ENCODE results near the gene STK4. TPM values are rescaled to one million over a fixed set of nuclear protein-coding genes. Genes with fewer than 3 reads are reported as not detected.

Gene STK4
- total RNA-seq, 5 donors from 2014 or later (not counting 1 experiment from before 2014, with no cell fraction given) = 244 to 315 (median 271) TPM

GRCh38 chr20:45069261-45069660, 102.9 kb downstream of the STK4 start:
- ChIA-PET POLR2A (no interaction called here), CTCF (interaction anchor here in 1 of 2 donors (1.2 kb wide), 1 partner anchor 26 kb away, joined by 6 read pairs; no protein-coding TSS in a partner anchor)
- WGBS (ENCODE audit: insufficient coverage) = no CpG with 5 or more reads among the region's 1 CpG
- Mint-ChIP-seq H3K4me3 (no peak overlapping the region), H3K9me3 (no peaks in the 10 kb centered on the region), H3K36me3 (peaks cover 65% of the 10 kb centered on the region), H3K4me1 (peaks cover 69 to 77% (median 75%) of the 10 kb centered on the region in 3 donors), H3K27me3 (no peaks in the 10 kb centered on the region), H3K27ac (peak overlapping the region; percentile 23 to 43)
- Histone ChIP-seq H3K4me3 (ENCODE audit: control insufficient read depth in 1 of 2, extremely low read depth in 1 of 2, low read length in 1 of 2) (no peak overlapping the region), H3K27me3 (replicated peaks in 1 of 2; ENCODE audit: control insufficient read depth in 2 of 2, extremely low read depth in 1 of 2, insufficient read depth in 2 of 2, low read length in 1 of 2) (no peaks in the 10 kb centered on the region), H3K36me3 (ENCODE audit: control insufficient read depth in 2 of 2, extremely low read depth in 1 of 2, insufficient read depth in 1 of 2, low read length in 1 of 2) (peaks cover 0 to 70% of the 10 kb centered on the region in 2 donors), H3K27ac (ENCODE audit: low read length) (no peak overlapping the region), H3K9me3 (no peaks in the 10 kb centered on the region), H3K4me1 (ENCODE audit: control insufficient read depth in 1 of 2, extremely low read depth in 1 of 2, insufficient read depth in 2 of 2, low read length in 2 of 2) (peaks cover under 1 to 6% of the 10 kb centered on the region in 2 experiments)
- ATAC-seq (replicated peaks in 1 of 4) (no peak), DNase-seq (no peak)

- 100% methylated on average over 3 of the region's 6 CpGs for WGBS (ENCODE audit: insufficient coverage)
- CTCF ChIA-PET = interaction anchor here (0.5 to 1.8 kb wide), 8 partner anchors 15 to 724 kb away, joined by 3 to 7 read pairs (median 4); no protein-coding TSS in a partner anchor
- H3K9me3 Mint-ChIP-seq = no peaks in the 10 kb centered on the region
- Histone ChIP-seq H3K27ac (ENCODE audit: low read length) (no peak overlapping the region), H3K27me3 (replicated peaks in 1 of 2; ENCODE audit: control insufficient read depth in 2 of 2, extremely low read depth in 1 of 2, insufficient read depth in 2 of 2, low read length in 1 of 2) (no peaks in the 10 kb centered on the region), H3K4me1 (ENCODE audit: control insufficient read depth in 1 of 2, extremely low read depth in 1 of 2, insufficient read depth in 2 of 2, low read length in 2 of 2) (peaks cover 0 to 6% of the 10 kb centered on the region in 2 experiments), H3K9me3 (no peaks in the 10 kb centered on the region), H3K4me3 (ENCODE audit: control insufficient read depth in 1 of 2, extremely low read depth in 1 of 2, low read length in 1 of 2) (no peak overlapping the region), H3K36me3 (ENCODE audit: control insufficient read depth in 2 of 2, extremely low read depth in 1 of 2, insufficient read depth in 1 of 2, low read length in 1 of 2) (peaks cover 0 to 84% of the 10 kb centered on the region in 2 donors)
- H3K4me3 Mint-ChIP-seq = no peak overlapping the region
- POLR2A ChIA-PET = interaction anchor here (0.7 to 1.4 kb wide), 2 partner anchors 21 to 162 kb away, joined by 3 read pairs; no protein-coding TSS in a partner anchor
- no peaks in the 10 kb centered on the region for H3K27me3 Mint-ChIP-seq
- DNase-seq (no peak), ATAC-seq (replicated peaks in 1 of 4) (no peak)
- peaks cover 59 to 61% (median 61%) of the 10 kb centered on the region in 3 donors for H3K4me1 Mint-ChIP-seq
- peaks cover 69% of the 10 kb centered on the region for H3K36me3 Mint-ChIP-seq
- H3K27ac Mint-ChIP-seq = peak overlapping the region in 1 of 2 donors; percentile 29
These were observed 104.8 kb downstream of the STK4 start for GRCh38 chr20:45070932-45071632.

- Histone ChIP-seq H3K9me3 (no peaks in the 10 kb centered on the region), H3K27me3 (replicated peaks in 1 of 2; ENCODE audit: control insufficient read depth in 2 of 2, extremely low read depth in 1 of 2, insufficient read depth in 2 of 2, low read length in 1 of 2) (no peaks in the 10 kb centered on the region), H3K4me1 (ENCODE audit: control insufficient read depth in 1 of 2, extremely low read depth in 1 of 2, insufficient read depth in 2 of 2, low read length in 2 of 2) (peaks cover 0 to 6% of the 10 kb centered on the region in 2 experiments), H3K4me3 (ENCODE audit: control insufficient read depth in 1 of 2, extremely low read depth in 1 of 2, low read length in 1 of 2) (no peak overlapping the region), H3K27ac (ENCODE audit: low read length) (no peak overlapping the region), H3K36me3 (ENCODE audit: control insufficient read depth in 2 of 2, extremely low read depth in 1 of 2, insufficient read depth in 1 of 2, low read length in 1 of 2) (peaks cover 0 to 84% of the 10 kb centered on the region in 2 donors)
- Mint-ChIP-seq H3K36me3 (peaks cover 71% of the 10 kb centered on the region), H3K9me3 (no peaks in the 10 kb centered on the region), H3K4me3 (no peak overlapping the region), H3K4me1 (peaks cover 50 to 53% (median 52%) of the 10 kb centered on the region in 3 donors), H3K27ac (peak overlapping the region in 1 of 2 donors; percentile 74), H3K27me3 (no peaks in the 10 kb centered on the region)
- POLR2A ChIA-PET = interaction anchor here in 1 of 2 donors (1.4 kb wide), 1 partner anchor 22 kb away, joined by 3 read pairs; no protein-coding TSS in a partner anchor
- WGBS (ENCODE audit: insufficient coverage) = no CpG with 5 or more reads among the region's 1 CpG
- CTCF ChIA-PET = interaction anchor here in 1 of 2 donors (0.6 to 1.8 kb wide), 2 partner anchors 28 to 687 kb away, joined by 6 to 7 read pairs; no protein-coding TSS in a partner anchor
- no peak for DNase-seq
- no peak for ATAC-seq (replicated peaks in 1 of 4)
These were observed 105.8 kb downstream of the STK4 start for GRCh38 chr20:45072066-45072465.

- Mint-ChIP-seq H3K27ac (peak overlapping the region; percentile 59 to 76), H3K4me3 (no peak overlapping the region), H3K9me3 (no peaks in the 10 kb centered on the region), H3K27me3 (no peaks in the 10 kb centered on the region), H3K36me3 (peaks cover 68% of the 10 kb centered on the region), H3K4me1 (peaks cover 41 to 42% (median 41%) of the 10 kb centered on the region in 3 donors)
- Histone ChIP-seq H3K36me3 (ENCODE audit: control insufficient read depth in 2 of 2, extremely low read depth in 1 of 2, insufficient read depth in 1 of 2, low read length in 1 of 2) (peaks cover 0 to 82% of the 10 kb centered on the region in 2 donors), H3K27ac (ENCODE audit: low read length) (no peak overlapping the region), H3K4me3 (ENCODE audit: control insufficient read depth in 1 of 2, extremely low read depth in 1 of 2, low read length in 1 of 2) (no peak overlapping the region), H3K4me1 (ENCODE audit: control insufficient read depth in 1 of 2, extremely low read depth in 1 of 2, insufficient read depth in 2 of 2, low read length in 2 of 2) (peaks cover 0 to 5% of the 10 kb centered on the region in 2 experiments), H3K27me3 (replicated peaks in 1 of 2; ENCODE audit: control insufficient read depth in 2 of 2, extremely low read depth in 1 of 2, insufficient read depth in 2 of 2, low read length in 1 of 2) (no peaks in the 10 kb centered on the region), H3K9me3 (no peaks in the 10 kb centered on the region)
- ATAC-seq (replicated peaks in 1 of 4) = no peak
- 28% methylated on average over 2 of the region's 3 CpGs for WGBS (ENCODE audit: insufficient coverage)
- ChIA-PET CTCF (no interaction called here), POLR2A (no interaction called here)
- no peak for DNase-seq
These were observed 106.9 kb downstream of the STK4 start for GRCh38 chr20:45073221-45073620.

- peaks cover 84% of the 10 kb centered on the region for H3K36me3 Mint-ChIP-seq
- H3K27ac Mint-ChIP-seq = peak overlapping the region in 1 of 2 donors; percentile 5
- H3K27me3 Mint-ChIP-seq = no peaks in the 10 kb centered on the region
- Histone ChIP-seq H3K27ac (ENCODE audit: low read length) (no peak overlapping the region), H3K27me3 (replicated peaks in 1 of 2; ENCODE audit: control insufficient read depth in 2 of 2, extremely low read depth in 1 of 2, insufficient read depth in 2 of 2, low read length in 1 of 2) (no peaks in the 10 kb centered on the region), H3K4me3 (ENCODE audit: control insufficient read depth in 1 of 2, extremely low read depth in 1 of 2, low read length in 1 of 2) (no peak overlapping the region), H3K36me3 (ENCODE audit: control insufficient read depth in 2 of 2, extremely low read depth in 1 of 2, insufficient read depth in 1 of 2, low read length in 1 of 2) (peaks cover 5 to 95% of the 10 kb centered on the region in 2 donors), H3K4me1 (ENCODE audit: control insufficient read depth in 1 of 2, extremely low read depth in 1 of 2, insufficient read depth in 2 of 2, low read length in 2 of 2) (peaks cover 0 to 4% of the 10 kb centered on the region in 2 experiments), H3K9me3 (peaks cover 2% of the 10 kb centered on the region)
- H3K4me3 Mint-ChIP-seq = no peak overlapping the region
- WGBS (ENCODE audit: insufficient coverage) = 86% methylated on average over 1 of the region's 3 CpGs
- peaks cover 8 to 11% (median 8%) of the 10 kb centered on the region in 3 donors for H3K4me1 Mint-ChIP-seq
- ChIA-PET CTCF (no interaction called here), POLR2A (no interaction called here)
- peaks cover 5 to 14% (median 10%) of the 10 kb centered on the region in 3 donors for H3K9me3 Mint-ChIP-seq
- no peak for DNase-seq
- no peak for ATAC-seq (replicated peaks in 1 of 4)
These were observed 111.2 kb downstream of the STK4 start for GRCh38 chr20:45077559-45077958.

GRCh38 chr20:45080867-45081624, 114.7 kb downstream of the STK4 start:
- DNase-seq (peak in 1 of 35 experiments; percentile 16), ATAC-seq (replicated peaks in 1 of 4) (no peak)
- Histone ChIP-seq H3K27ac (ENCODE audit: low read length) (no peak overlapping the region), H3K9me3 (peaks cover 2% of the 10 kb centered on the region), H3K36me3 (ENCODE audit: control insufficient read depth in 2 of 2, extremely low read depth in 1 of 2, insufficient read depth in 1 of 2, low read length in 1 of 2) (peaks cover 5 to 76% of the 10 kb centered on the region in 2 donors), H3K4me3 (ENCODE audit: control insufficient read depth in 1 of 2, extremely low read depth in 1 of 2, low read length in 1 of 2) (no peak overlapping the region), H3K27me3 (replicated peaks in 1 of 2; ENCODE audit: control insufficient read depth in 2 of 2, extremely low read depth in 1 of 2, insufficient read depth in 2 of 2, low read length in 1 of 2) (no peaks in the 10 kb centered on the region), H3K4me1 (ENCODE audit: control insufficient read depth in 1 of 2, extremely low read depth in 1 of 2, insufficient read depth in 2 of 2, low read length in 2 of 2) (no peaks in the 10 kb centered on the region)
- Mint-ChIP-seq H3K4me1 (peaks cover 4 to 12% (median 8%) of the 10 kb centered on the region in 3 donors), H3K36me3 (peaks cover 88% of the 10 kb centered on the region), H3K27ac (no peak overlapping the region), H3K4me3 (no peak overlapping the region), H3K9me3 (peaks cover 10 to 19% (median 14%) of the 10 kb centered on the region in 3 donors), H3K27me3 (no peaks in the 10 kb centered on the region)
- 88% methylated on average over 1 of the region's 5 CpGs for WGBS (ENCODE audit: insufficient coverage)
- ChIA-PET CTCF (no interaction called here), POLR2A (interaction anchor here in 1 of 2 donors (0.6 kb wide), 1 partner anchor 82 kb away, joined by 3 read pairs; no protein-coding TSS in a partner anchor)
